IMR-90 (cell line): ENCODE results near the gene STX2. TPM values are rescaled to one million over a fixed set of nuclear protein-coding genes. Genes with fewer than 3 reads are reported as not detected.

Experiments used
- ATAC-seq: fragments of 200-7000 bp; cut with Tn5 transposase; 2 replicates; pipeline ENCODE4 v1.9.1; 2020; ENCODE audit warnings: low read depth, mild to moderate bottlenecking, moderate library complexity
- BruUV-seq: library from RNA; stranded (reverse); fragments of 400-500 nt; replicated peaks from 2 replicates; lab custom pipeline; 2021; lab: Mats Ljungman, UMichigan
- CTCF ChIA-PET: fragments of 300-600 bp; formaldehyde crosslinking; extraction: SDS; loops from one replicate; lab custom pipeline; 2021; ENCODE audit warnings: antibody characterized with exemption; lab: Yijun Ruan, JAX
- POLR2A ChIA-PET: fragments of 300-600 bp; sonication (Branson Sonifier 250); formaldehyde crosslinking; loops from one replicate; lab custom pipeline; 2022; ENCODE audit warnings: antibody characterized with exemption; ENCODE audit not compliant: unreplicated experiment; lab: Charles Lee
- DNase-seq: peaks from one replicate; pipeline ENCODE4 v3.0.0; 2013
- H2AFZ ChIP-seq: replicated peaks from 2 replicates; pipeline ENCODE3; 2013; ENCODE audit warnings: low read length, mild to moderate bottlenecking; ENCODE audit not compliant: poor library complexity
- H2AK5ac ChIP-seq: 2 replicates; pipeline ENCODE4 v1.6.1; 2013; ENCODE audit warnings: low read depth, low read length, inconsistent platforms
- H2AK9ac ChIP-seq: replicated peaks from 2 replicates; pipeline ENCODE3; 2013; ENCODE audit warnings: mild to moderate bottlenecking, low read depth, low read length, moderate library complexity; ENCODE audit not compliant: poor library complexity
- H2BK120ac ChIP-seq: 2 replicates; pipeline ENCODE4 v1.6.1; 2013; ENCODE audit warnings: low read depth, low read length, inconsistent platforms
- H2BK15ac ChIP-seq: 3 replicates; pipeline ENCODE4 v1.6.1; 2013; ENCODE audit warnings: low read depth, low read length, inconsistent platforms
- H2BK20ac ChIP-seq: 2 replicates; pipeline ENCODE4 v1.6.1; 2013; ENCODE audit warnings: low read depth, mild to moderate bottlenecking, inconsistent platforms, low read length, moderate library complexity
- H2BK5ac ChIP-seq: 2 replicates; pipeline ENCODE4 v1.6.1; 2013; ENCODE audit warnings: mild to moderate bottlenecking, low read depth, low read length, inconsistent platforms; ENCODE audit not compliant: poor library complexity, severe bottlenecking
- H3K14ac ChIP-seq: replicated peaks from 2 replicates; pipeline ENCODE4 v1.6.1; 2013; ENCODE audit warnings: low read depth, low read length, inconsistent platforms
- H3K18ac ChIP-seq: 2 replicates; pipeline ENCODE4 v1.6.1; 2013; ENCODE audit warnings: low read depth, low read length, control low read depth
- H3K23ac ChIP-seq: 2 replicates; pipeline ENCODE4 v1.6.1; 2013; ENCODE audit warnings: low read depth, low read length, inconsistent platforms
- H3K27ac ChIP-seq: 2 replicates; pipeline ENCODE4 v1.5.1; 2013; ENCODE audit warnings: mild to moderate bottlenecking, control low read depth, low read length; ENCODE audit not compliant: insufficient read depth
- H3K27me3 ChIP-seq: 2 replicates; pipeline ENCODE4 v1.6.1; 2013; ENCODE audit warnings: low read length; ENCODE audit not compliant: control insufficient read depth, insufficient read depth
- H3K36me3 ChIP-seq: 2 replicates; pipeline ENCODE4 v1.6.1; 2013; ENCODE audit warnings: low read length, mixed read lengths; ENCODE audit not compliant: control insufficient read depth, insufficient read depth
- H3K4ac ChIP-seq: 2 replicates; pipeline ENCODE4 v1.6.1; 2013; ENCODE audit warnings: low read depth, low read length, inconsistent platforms
- H3K4me1 ChIP-seq: 2 replicates; pipeline ENCODE4 v1.6.1; 2013; ENCODE audit warnings: low read length, mixed read lengths; ENCODE audit not compliant: control insufficient read depth, insufficient read depth
- H3K4me2 ChIP-seq: 2 replicates; pipeline ENCODE4 v1.6.1; 2013; ENCODE audit warnings: low read depth, mild to moderate bottlenecking, control low read depth, low read length, moderate library complexity
- H3K4me3 ChIP-seq: 2 replicates; pipeline ENCODE4 v1.5.1; 2013; ENCODE audit warnings: low read depth, mild to moderate bottlenecking, control low read depth, low read length, moderate library complexity; ENCODE audit not compliant: insufficient read depth
- H3K56ac ChIP-seq: 2 replicates; pipeline ENCODE4 v1.6.1; 2013; ENCODE audit warnings: low read length, inconsistent platforms; ENCODE audit not compliant: insufficient read depth; ENCODE audit errors: extremely low read depth
- H3K79me1 ChIP-seq, 2 experiments: 2 replicates each; pipeline ENCODE4 v1.6.1; 2013; ENCODE audit warnings: low read length in 2 of 2, inconsistent platforms in 1 of 2, low read depth in 1 of 2
- H3K9ac ChIP-seq: 2 replicates; pipeline ENCODE4 v1.6.1; 2013; ENCODE audit warnings: low read depth, low read length, control low read depth
- H3K9me1 ChIP-seq: 2 replicates; pipeline ENCODE4 v1.6.1; 2013; ENCODE audit warnings: low read length, inconsistent platforms; ENCODE audit not compliant: insufficient read depth
- H3K9me3 ChIP-seq: 2 replicates; pipeline ENCODE4 v1.6.1; 2013; ENCODE audit warnings: low read length; ENCODE audit not compliant: control insufficient read depth, insufficient read depth
- H4K20me1 ChIP-seq: 2 replicates; pipeline ENCODE4 v1.6.1; 2013; ENCODE audit warnings: low read length, inconsistent platforms; ENCODE audit not compliant: insufficient read depth
- H4K5ac ChIP-seq: 2 replicates; pipeline ENCODE4 v1.6.1; 2013; ENCODE audit warnings: mild to moderate bottlenecking, low read depth, low read length, control low read depth
- H4K8ac ChIP-seq, 2 experiments: 2 replicates each; pipeline ENCODE4 v1.6.1; 2013; ENCODE audit warnings: low read depth in 2 of 2, low read length in 2 of 2, control low read depth in 1 of 2, inconsistent platforms in 1 of 2
- H4K91ac ChIP-seq: 2 replicates; pipeline ENCODE4 v1.6.1; 2013; ENCODE audit warnings: low read depth, low read length, inconsistent platforms; ENCODE audit not compliant: insufficient read depth
- BHLHE40 ChIP-seq: fragments of 150-350 bp; IDR thresholded peaks from 2 replicates; pipeline ENCODE4 v1.6.1; 2016; ENCODE audit warnings: mild to moderate bottlenecking, low read depth, low read length
- CHD1 ChIP-seq: IDR thresholded peaks from 2 replicates; pipeline ENCODE4 v1.6.1; 2012; ENCODE audit warnings: low read depth, low read length, improper control_type of control experiment
- ELK1 ChIP-seq: fragments of 150-350 bp; IDR thresholded peaks from 2 replicates; pipeline ENCODE4 v1.6.1; 2016; ENCODE audit warnings: low read depth, mild to moderate bottlenecking, low read length, moderate library complexity, borderline replicate concordance
- MAFK ChIP-seq: IDR thresholded peaks from 2 replicates; pipeline ENCODE4 v1.6.1; 2012; ENCODE audit warnings: low read depth, low read length, improper control_type of control experiment
- MAZ ChIP-seq: IDR thresholded peaks from 2 replicates; pipeline ENCODE4 v1.6.1; 2012; ENCODE audit warnings: low read depth, mild to moderate bottlenecking, low read length, improper control_type of control experiment, moderate library complexity, borderline replicate concordance
- MXI1 ChIP-seq: IDR thresholded peaks from 2 replicates; pipeline ENCODE4 v1.6.1; 2012; ENCODE audit warnings: low read depth, mild to moderate bottlenecking, low read length, moderate library complexity, borderline replicate concordance
- NFE2L2 ChIP-seq: fragments of 150-350 bp; IDR thresholded peaks from 2 replicates; pipeline ENCODE4 v1.6.1; 2016; ENCODE audit warnings: low read depth, mild to moderate bottlenecking, low read length
- RAD21 ChIP-seq: IDR thresholded peaks from 2 replicates; pipeline ENCODE4 v1.6.1; 2012; ENCODE audit warnings: low read length, improper control_type of control experiment
- RFX5 ChIP-seq: IDR thresholded peaks from 2 replicates; pipeline ENCODE4 v1.8.0; 2012; ENCODE audit warnings: low read depth, mild to moderate bottlenecking, low read length, moderate library complexity
- SMC3 ChIP-seq: fragments of 150-350 bp; IDR thresholded peaks from 2 replicates; pipeline ENCODE4 v1.6.1; 2016; ENCODE audit warnings: low read depth, mild to moderate bottlenecking, antibody characterized with exemption, low read length, moderate library complexity
- WGBS, 2 experiments: methylation state at CpG; one replicate each; pipeline versions ENCODE4 v1.1.5 to v1.1.7; 2013; ENCODE audit warnings: missing lambda C conversion rate in 2 of 2; ENCODE audit not compliant: insufficient read length in 1 of 2; ENCODE audit errors: extremely low coverage in 2 of 2; 5-methylcytosine and 5-hydroxymethylcytosine counted together
- dilution Hi-C: fragments of 300-500 bp; cut with HindIII; formaldehyde crosslinking; loops from one replicate; pipeline ENCODE4 v1.14.3; 2018; ENCODE audit warnings: low sequenced_read_pairs; ENCODE audit not compliant: unreplicated experiment
- in situ Hi-C: fragments of 300-500 bp; cut with MboI; formaldehyde crosslinking; loops from 3 replicates; pipeline ENCODE4 v1.14.3; 2019; ENCODE audit warnings: low sequenced_read_pairs, inconsistent platforms, mixed read lengths
- intact Hi-C: fragments of 100-400 bp; cut with micrococcal nuclease; formaldehyde crosslinking; loops from 2 replicates; pipeline ENCODE4 v1.10.0; 2022
- polyA plus RNA-seq, 3 experiments: library from polyadenylated mRNA; depleted of rRNA; stranded (reverse); fragments of >200 nt; gene quantifications; 2 replicates each; pipeline ENCODE4 v1.2.3, GENCODE V29; 2012; ENCODE audit warnings: low replicate concordance in 1 of 3
- total RNA-seq: library from RNA; depleted of rRNA; stranded (reverse); fragments of >200 nt; gene quantifications from 2 replicates; pipeline ENCODE4 v1.2.3, GENCODE V29; 2012

STX2 gene
- total and polyA plus RNA-seq, 2 of the 4 experiments (the other 2 are of a cell fraction) = 26.9 to 32.5 TPM

GRCh38 chr12:130813436-130813835, 25.6 kb downstream of the STX2 start:
- H3K56ac ChIP-seq = no peak overlapping the region
- no peak overlapping the region for H2BK5ac ChIP-seq
- no peak overlapping the region for H3K4me3 ChIP-seq
- POLR2A ChIA-PET = no interaction called here
- H3K36me3 ChIP-seq = peaks cover 33% of the 10 kb centered on the region
- no peaks in the 10 kb centered on the region for H4K20me1 ChIP-seq
- ATAC-seq (no peak), DNase-seq (no peak)
- no peaks in the 10 kb centered on the region for H3K27me3 ChIP-seq
- H4K91ac ChIP-seq = no peak overlapping the region
- no peak overlapping the region for H2AFZ ChIP-seq
- no peak overlapping the region for H2BK20ac ChIP-seq
- no peaks in the 10 kb centered on the region for H3K9me3 ChIP-seq
- no peak overlapping the region for H3K9ac ChIP-seq
- no peak overlapping the region for H3K18ac ChIP-seq
- H3K27ac ChIP-seq = no peak overlapping the region
- H3K9me1 ChIP-seq = no peaks in the 10 kb centered on the region; the same call in 1 of the 2 replicates
- dilution Hi-C loops = no loop called here
- no CpG with 5 or more reads among the region's 10 CpGs for WGBS, 2 experiments
- peaks cover 14 to 17% of the 10 kb centered on the region in 2 experiments; a peak in 3 of 4 replicates for H3K79me1 ChIP-seq
- no peak overlapping the region for H4K5ac ChIP-seq
- intact Hi-C loops = no loop called here
- H2BK15ac ChIP-seq = no peak overlapping the region
- TF ChIP-seq SMC3 = no peak
- no peak for TF ChIP-seq RFX5
- TF ChIP-seq MAFK = no peak
- no peak for TF ChIP-seq CHD1
- TF ChIP-seq RAD21 = no peak
- TF ChIP-seq MAZ = no peak
- no peak for TF ChIP-seq MXI1
- TF ChIP-seq NFE2L2 = no peak
- no peak for TF ChIP-seq ELK1
- no peak for TF ChIP-seq BHLHE40
- no TSS peak for BruUV-seq
- CTCF ChIA-PET = no interaction called here
- no peak overlapping the region for H2BK120ac ChIP-seq
- in situ Hi-C loops = loop anchor here (25.0 kb wide), 1 partner anchor 899 kb away; the partner anchor contains the start of gene SFSWAP
- no peak overlapping the region for H3K23ac ChIP-seq
- no peak overlapping the region for H2AK5ac ChIP-seq
- no peak overlapping the region for H3K4me2 ChIP-seq
- peak overlapping the region; percentile 62 for H2AK9ac ChIP-seq
- H4K8ac ChIP-seq = no peak overlapping the region
- H3K14ac ChIP-seq = no peak overlapping the region
- no peak overlapping the region for H3K4ac ChIP-seq
- no peaks in the 10 kb centered on the region for H3K4me1 ChIP-seq
